Neural cell (in vitro differentiated cells): ENCODE results near the gene AK5.

ENCODE experiments used
- CTCF ChIP-seq: fragments of 450-650 bp; IDR thresholded peaks from 2 replicates; pipeline ENCODE4 v1.5.1; 2014; ENCODE audit warnings: antibody characterized with exemption, mild to moderate bottlenecking, moderate library complexity; ENCODE audit not compliant: poor library complexity, severe bottlenecking
- EZH2 ChIP-seq: fragments of 200-600, 300-800 bp; shearing (Covaris generic), sonication (generic); IDR thresholded peaks from 2 replicates; pipeline ENCODE4 v1.6.1; 2014; ENCODE audit warnings: antibody characterized with exemption, low read length, borderline replicate concordance, mild to moderate bottlenecking; ENCODE audit not compliant: insufficient read depth, poor library complexity, severe bottlenecking
- RAD21 ChIP-seq: fragments of 450-650 bp; conservative IDR thresholded peaks from 2 replicates; pipeline ENCODE4 v1.6.1; 2014; ENCODE audit warnings: antibody characterized with exemption, mild to moderate bottlenecking, moderate library complexity
- REST ChIP-seq: IDR thresholded peaks from 2 replicates; pipeline ENCODE4 v1.6.1; 2012; ENCODE audit warnings: borderline replicate concordance
- SMC3 ChIP-seq: fragments of 450-650 bp; conservative IDR thresholded peaks from 2 replicates; pipeline ENCODE4 v1.6.1; 2014; ENCODE audit warnings: antibody characterized with exemption, mild to moderate bottlenecking, moderate library complexity; ENCODE audit not compliant: poor library complexity

- TF ChIP-seq CTCF: no peak
- TF ChIP-seq EZH2: no peak
- no peak for TF ChIP-seq REST
- TF ChIP-seq RAD21: no peak
- no peak for TF ChIP-seq SMC3
Measured at GRCh38 chr1:77484334-77484733, 202.5 kb downstream of the AK5 start.
